ENCODE data around the gene NAALADL2.

The NAALADL2 gene

DNA sequence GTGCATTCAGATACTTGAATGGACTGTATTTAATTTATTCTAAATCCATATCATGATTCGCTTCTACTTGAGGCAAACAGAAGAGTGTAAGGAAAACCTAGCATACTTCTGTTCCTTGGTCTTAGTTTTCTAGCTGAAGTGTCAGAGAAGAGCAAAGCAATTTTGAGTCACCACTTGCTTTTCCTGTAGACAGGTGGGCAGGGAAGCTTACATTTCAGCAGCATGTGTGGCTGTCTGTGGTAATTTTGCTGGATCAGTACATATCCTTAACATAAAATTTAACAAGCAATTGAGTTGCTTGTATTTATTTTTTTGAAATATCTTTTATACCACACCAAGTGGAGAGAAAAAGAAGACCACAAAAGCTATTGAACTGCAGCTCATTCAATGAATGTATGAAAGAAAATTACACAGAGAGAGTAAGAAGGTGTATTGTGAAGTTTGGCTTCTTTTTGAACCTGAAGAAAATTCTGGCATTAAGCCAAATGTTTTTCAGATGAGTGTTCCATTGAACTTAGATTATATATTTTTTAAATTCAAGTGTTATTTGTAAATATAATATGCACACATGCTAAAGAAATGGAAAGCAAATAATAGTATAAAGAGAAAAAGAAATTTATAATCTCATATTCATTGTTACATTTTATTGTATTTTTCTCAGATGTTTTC lies 747.6 kb downstream of the NAALADL2 start:
- H4K20me1 ChIP-seq (ENCODE audit: low read depth, low read length) = no peaks in the 10 kb centered on the region
- H3K9ac ChIP-seq (ENCODE audit: low read length) = no peak overlapping the region
- no peaks in the 10 kb centered on the region for H3K27me3 ChIP-seq (ENCODE audit: low read length)
- no peaks in the 10 kb centered on the region for H3K9me2 ChIP-seq (replicated peaks; ENCODE audit: insufficient read depth, low read length)
- no peaks in the 10 kb centered on the region for H3K79me2 ChIP-seq (ENCODE audit: insufficient read depth, low read length)
- H2AFZ ChIP-seq (ENCODE audit: low read depth, low read length, severe bottlenecking) = no peak overlapping the region
- H3K9me3 ChIP-seq (ENCODE audit: insufficient read depth, low read length) = no peaks in the 10 kb centered on the region
- H3F3A ChIP-seq (ENCODE audit: insufficient read depth) = no peaks in the 10 kb centered on the region
- H3K4me3 ChIP-seq (ENCODE audit: insufficient read depth, low read length, poor library complexity, severe bottlenecking) = no peak overlapping the region
- no peak overlapping the region for H3K27ac ChIP-seq (ENCODE audit: low read depth, low read length)
- H3K4me2 ChIP-seq (ENCODE audit: low read depth, low read length, poor library complexity, severe bottlenecking) = no peak overlapping the region
- H3K36me3 ChIP-seq (ENCODE audit: low read length) = no peaks in the 10 kb centered on the region
- TF ChIP-seq, protein P1, sequence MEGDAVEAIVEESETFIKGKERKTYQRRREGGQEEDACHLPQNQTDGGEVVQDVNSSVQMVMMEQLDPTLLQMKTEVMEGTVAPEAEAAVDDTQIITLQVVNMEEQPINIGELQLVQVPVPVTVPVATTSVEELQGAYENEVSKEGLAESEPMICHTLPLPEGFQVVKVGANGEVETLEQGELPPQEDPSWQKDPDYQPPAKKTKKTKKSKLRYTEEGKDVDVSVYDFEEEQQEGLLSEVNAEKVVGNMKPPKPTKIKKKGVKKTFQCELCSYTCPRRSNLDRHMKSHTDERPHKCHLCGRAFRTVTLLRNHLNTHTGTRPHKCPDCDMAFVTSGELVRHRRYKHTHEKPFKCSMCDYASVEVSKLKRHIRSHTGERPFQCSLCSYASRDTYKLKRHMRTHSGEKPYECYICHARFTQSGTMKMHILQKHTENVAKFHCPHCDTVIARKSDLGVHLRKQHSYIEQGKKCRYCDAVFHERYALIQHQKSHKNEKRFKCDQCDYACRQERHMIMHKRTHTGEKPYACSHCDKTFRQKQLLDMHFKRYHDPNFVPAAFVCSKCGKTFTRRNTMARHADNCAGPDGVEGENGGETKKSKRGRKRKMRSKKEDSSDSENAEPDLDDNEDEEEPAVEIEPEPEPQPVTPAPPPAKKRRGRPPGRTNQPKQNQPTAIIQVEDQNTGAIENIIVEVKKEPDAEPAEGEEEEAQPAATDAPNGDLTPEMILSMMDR (IDR thresholded peaks at IDR 0.05; ENCODE audit: insufficient read depth, low read length, poor library complexity, severe bottlenecking) = no peak
- TF ChIP-seq EZH2phosphoT487 (conservative IDR thresholded peaks at IDR 0.05; ENCODE audit: low read length) = no peak

DNA sequence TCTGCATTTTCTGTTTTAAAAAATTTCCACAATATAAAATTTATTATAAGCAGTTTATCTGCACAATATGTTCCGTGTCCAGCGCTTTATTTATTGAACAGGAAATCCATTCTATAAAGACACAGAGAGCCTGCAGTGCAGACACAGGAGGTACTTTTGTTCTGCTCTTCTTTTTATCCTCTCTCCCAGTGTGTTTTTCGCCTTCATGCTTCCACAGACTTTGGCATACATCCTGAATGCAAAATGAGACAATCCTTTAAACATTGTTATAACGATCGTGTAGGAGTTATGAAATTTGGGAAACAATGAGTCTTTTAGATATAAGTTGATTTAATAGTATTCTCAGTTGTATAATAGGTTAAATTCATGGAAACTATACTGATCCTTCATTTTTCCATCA lies 749.2 kb downstream of the NAALADL2 start:
- Histone ChIP-seq H3K79me2 (ENCODE audit: insufficient read depth, low read length) (no peaks in the 10 kb centered on the region), H2AFZ (ENCODE audit: low read depth, low read length, severe bottlenecking) (no peak overlapping the region), H4K20me1 (ENCODE audit: low read depth, low read length) (no peaks in the 10 kb centered on the region), H3K27me3 (ENCODE audit: low read length) (no peaks in the 10 kb centered on the region), H3K27ac (ENCODE audit: low read depth, low read length) (no peak overlapping the region), H3K9me2 (replicated peaks; ENCODE audit: insufficient read depth, low read length) (no peaks in the 10 kb centered on the region), H3K9ac (ENCODE audit: low read length) (no peak overlapping the region), H3K4me2 (ENCODE audit: low read depth, low read length, poor library complexity, severe bottlenecking) (no peak overlapping the region), H3K4me3 (ENCODE audit: insufficient read depth, low read length, poor library complexity, severe bottlenecking) (no peak overlapping the region), H3F3A (ENCODE audit: insufficient read depth) (no peaks in the 10 kb centered on the region), H3K9me3 (ENCODE audit: insufficient read depth, low read length) (no peaks in the 10 kb centered on the region), H3K36me3 (ENCODE audit: low read length) (no peaks in the 10 kb centered on the region)
- TF ChIP-seq, protein P1 (IDR thresholded peaks at IDR 0.05; ENCODE audit: insufficient read depth, low read length, poor library complexity, severe bottlenecking) = no peak
- no peak for TF ChIP-seq EZH2phosphoT487 (conservative IDR thresholded peaks at IDR 0.05; ENCODE audit: low read length)

DNA sequence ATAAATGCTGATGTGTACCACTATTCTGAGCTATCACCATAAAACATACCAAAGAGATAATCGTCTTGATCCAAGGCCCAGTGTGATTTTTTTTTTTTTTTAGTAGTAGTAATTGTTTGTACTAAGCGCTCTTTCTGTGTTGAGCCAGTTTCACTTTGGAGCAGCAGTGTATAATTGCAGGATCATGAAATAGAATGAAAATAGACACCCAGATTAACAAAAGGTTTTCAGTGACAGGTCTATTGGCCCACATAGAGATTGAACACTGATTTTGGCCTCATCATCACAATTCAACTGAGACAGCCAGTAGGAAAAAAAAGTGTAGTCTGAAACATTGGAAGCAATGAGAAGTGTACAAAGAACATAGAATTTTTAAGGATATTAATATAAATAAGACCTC lies 749.8 kb downstream of the NAALADL2 start:
- no peaks in the 10 kb centered on the region for H3K36me3 ChIP-seq (ENCODE audit: low read length)
- H2AFZ ChIP-seq (ENCODE audit: low read depth, low read length, severe bottlenecking) = no peak overlapping the region
- H3F3A ChIP-seq (ENCODE audit: insufficient read depth) = no peaks in the 10 kb centered on the region
- H3K9ac ChIP-seq (ENCODE audit: low read length) = no peak overlapping the region
- no peak overlapping the region for H3K4me2 ChIP-seq (ENCODE audit: low read depth, low read length, poor library complexity, severe bottlenecking)
- no peaks in the 10 kb centered on the region for H3K79me2 ChIP-seq (ENCODE audit: insufficient read depth, low read length)
- no peaks in the 10 kb centered on the region for H4K20me1 ChIP-seq (ENCODE audit: low read depth, low read length)
- no peak overlapping the region for H3K4me3 ChIP-seq (ENCODE audit: insufficient read depth, low read length, poor library complexity, severe bottlenecking)
- no peak for TF ChIP-seq EZH2phosphoT487 (conservative IDR thresholded peaks at IDR 0.05; ENCODE audit: low read length)
- TF ChIP-seq, protein P1 (IDR thresholded peaks at IDR 0.05; ENCODE audit: insufficient read depth, low read length, poor library complexity, severe bottlenecking) = no peak
- no peaks in the 10 kb centered on the region for H3K9me3 ChIP-seq (ENCODE audit: insufficient read depth, low read length)
- no peaks in the 10 kb centered on the region for H3K9me2 ChIP-seq (replicated peaks; ENCODE audit: insufficient read depth, low read length)
- no peaks in the 10 kb centered on the region for H3K27me3 ChIP-seq (ENCODE audit: low read length)
- no peak overlapping the region for H3K27ac ChIP-seq (ENCODE audit: low read depth, low read length)
